ENCODE measurements around the gene SHISAL2A. TPM values are rescaled to one million over a fixed set of nuclear protein-coding genes. Genes with fewer than 3 reads are reported as not detected.

The SHISAL2A gene
- total RNA-seq, 8 experiments from 2014 or later: 0.38 to 2.6 (median 0.92) TPM; not detected in 1

GRCh38 chr1:52653207-52653849 is 20.4 kb downstream of the SHISAL2A start:
- Histone ChIP-seq H3K27ac (no peak overlapping the region), H3K4me3 (no peak overlapping the region), H3K4me1 (replicated peaks in 1 of 2) (no peaks in the 10 kb centered on the region)
- peak in 2 of 8 experiments; percentile 47 to 52 for ATAC-seq (replicated peaks in 6 of 8)
- whole genome bisulfite sequencing, 10 experiments: 0 to 100% (median 93%) methylated on average over 1 to 5 of the region's 5 CpGs
- in situ Hi-C loops (cut with MboI; ENCODE audit: low pct_unique_long_range_greater_than_20kb in 2 of 9, low sequenced_read_pairs in 9 of 9, unreplicated experiment in 9 of 9): loop anchor here in 4 of 9 experiments (25.0 kb wide), 3 partner anchors 91 to 216 kb away; partner anchors contain the start of gene TUT4 (in 3 of the 4)

DNA sequence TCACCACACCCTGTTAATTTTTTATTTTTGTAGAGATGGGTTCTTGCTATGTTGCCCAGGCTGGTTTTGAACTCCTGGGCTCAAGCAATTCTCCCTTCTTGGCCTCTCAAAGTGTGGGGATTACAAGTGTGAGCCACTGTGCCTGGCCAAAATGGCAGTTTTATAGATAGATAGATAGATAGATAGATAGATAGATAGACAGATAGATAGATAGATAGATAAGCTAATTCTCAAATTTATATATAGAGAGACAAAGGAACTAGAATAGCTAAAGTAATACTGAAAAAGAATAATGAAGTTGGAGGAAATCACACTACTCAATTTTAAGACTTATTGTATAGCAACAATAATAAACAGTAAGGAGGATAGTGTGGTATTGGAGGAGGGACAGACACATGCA is 21.1 kb downstream of the SHISAL2A start:
- ATAC-seq (replicated peaks in 6 of 8): no peak
- no peak overlapping the region for H3K27ac ChIP-seq
- H3K4me1 ChIP-seq (replicated peaks in 1 of 2): peaks cover under 1 to 4% of the 10 kb centered on the region in 2 donors
- no peak overlapping the region for H3K4me3 ChIP-seq
- in situ Hi-C loops (cut with MboI; ENCODE audit: low pct_unique_long_range_greater_than_20kb in 2 of 9, low sequenced_read_pairs in 9 of 9, unreplicated experiment in 9 of 9): loop anchor here in 4 of 9 experiments (25.0 kb wide), 3 partner anchors 92 to 217 kb away; partner anchors contain the start of gene TUT4 (in 3 of the 4)

DNA sequence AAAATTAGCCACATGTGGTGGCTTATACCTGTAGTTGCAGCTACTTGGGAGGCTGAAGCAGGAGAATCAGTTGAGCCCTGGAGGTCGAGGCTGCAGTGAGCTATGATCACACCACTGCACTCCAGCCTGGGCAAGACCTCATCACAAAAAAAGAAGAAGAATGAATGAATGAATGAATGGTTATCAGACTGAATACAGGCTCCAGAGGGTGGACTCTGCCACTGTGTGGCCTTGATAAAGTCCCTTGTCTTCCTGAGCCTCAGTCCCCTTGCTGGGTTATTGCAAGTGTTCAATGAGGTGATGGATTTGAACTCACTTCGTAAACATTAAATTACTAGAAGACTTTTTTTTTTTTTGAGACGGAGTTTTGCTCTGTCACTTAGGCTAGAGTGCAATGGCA is 24.7 kb downstream of the SHISAL2A start:
- in situ Hi-C loops (cut with MboI; ENCODE audit: low pct_unique_long_range_greater_than_20kb in 2 of 9, low sequenced_read_pairs in 9 of 9, unreplicated experiment in 9 of 9): loop anchor here in 4 of 9 experiments (25.0 kb wide), 3 partner anchors 95 to 220 kb away; partner anchors contain the start of gene TUT4 (in 3 of the 4)
- no peak overlapping the region for H3K27ac ChIP-seq
- no peak overlapping the region for H3K4me3 ChIP-seq
- ATAC-seq (replicated peaks in 6 of 8): no peak
- H3K4me1 ChIP-seq (replicated peaks in 1 of 2): peaks cover 35 to 40% of the 10 kb centered on the region in 2 donors
- WGBS, 10 experiments: 35 to 100% (median 92%) methylated on average over 1 to 3 of the region's 3 CpGs; no CpG with 5 or more reads in 1 of the 10 experiments

GRCh38 chr1:52658795-52659194 is 25.8 kb downstream of the SHISAL2A start:
- H3K4me3 ChIP-seq: no peak overlapping the region
- in situ Hi-C loops (cut with MboI; ENCODE audit: low pct_unique_long_range_greater_than_20kb in 2 of 9, low sequenced_read_pairs in 9 of 9, unreplicated experiment in 9 of 9): loop anchor here in 4 of 9 experiments (25.0 kb wide), 3 partner anchors 96 to 221 kb away; partner anchors contain the start of gene TUT4 (in 3 of the 4)
- 100% methylated on average over 1 of the region's 1 CpG; no CpG with 5 or more reads in 7 of the 10 experiments for WGBS, 10 experiments
- H3K4me1 ChIP-seq (replicated peaks in 1 of 2): peaks cover 45 to 51% of the 10 kb centered on the region in 2 donors
- ATAC-seq (replicated peaks in 6 of 8): no peak
- peak overlapping the region; percentile 82 to 97 for H3K27ac ChIP-seq

GRCh38 chr1:52659356-52659755 is 26.4 kb downstream of the SHISAL2A start:
- Histone ChIP-seq H3K4me1 (replicated peaks in 1 of 2) (peaks cover 47 to 52% of the 10 kb centered on the region in 2 donors), H3K27ac (peak overlapping the region; percentile 82 to 97), H3K4me3 (no peak overlapping the region)
- in situ Hi-C loops (cut with MboI; ENCODE audit: low pct_unique_long_range_greater_than_20kb in 2 of 9, low sequenced_read_pairs in 9 of 9, unreplicated experiment in 9 of 9): loop anchor here in 4 of 9 experiments (25.0 kb wide), 3 partner anchors 97 to 222 kb away; partner anchors contain the start of gene TUT4 (in 3 of the 4)
- no peak for ATAC-seq (replicated peaks in 6 of 8)
- WGBS, 10 experiments: 88 to 100% (median 100%) methylated on average over 1 to 3 of the region's 3 CpGs; no CpG with 5 or more reads in 5 of the 10 experiments

GRCh38 chr1:52659851-52660596 is 27.1 kb downstream of the SHISAL2A start:
- peaks cover 51 to 57% of the 10 kb centered on the region in 2 donors for H3K4me1 ChIP-seq (replicated peaks in 1 of 2)
- 9 to 64% (median 23%) methylated on average over 1 to 11 of the region's 13 CpGs; no CpG with 5 or more reads in 2 of the 10 experiments for WGBS, 10 experiments
- H3K27ac ChIP-seq: peak overlapping the region; percentile 82 to 97
- no peak overlapping the region for H3K4me3 ChIP-seq
- peak in 5 of 8 experiments; percentile 88 to 94 (median 93) for ATAC-seq (replicated peaks in 6 of 8)
- in situ Hi-C loops (cut with MboI; ENCODE audit: low pct_unique_long_range_greater_than_20kb in 2 of 9, low sequenced_read_pairs in 9 of 9, unreplicated experiment in 9 of 9): loop anchor here in 4 of 9 experiments (25.0 kb wide), 3 partner anchors 98 to 223 kb away; partner anchors contain the start of gene TUT4 (in 3 of the 4)

- no peak overlapping the region for H3K4me3 ChIP-seq
- H3K27ac ChIP-seq: peak overlapping the region; percentile 82 to 97
- in situ Hi-C loops (cut with MboI; ENCODE audit: low pct_unique_long_range_greater_than_20kb in 2 of 9, low sequenced_read_pairs in 9 of 9, unreplicated experiment in 9 of 9): loop anchor here in 4 of 9 experiments (25.0 kb wide), 3 partner anchors 99 to 224 kb away; partner anchors contain the start of gene TUT4 (in 3 of the 4)
These were observed 27.8 kb downstream of the SHISAL2A start for GRCh38 chr1:52660807-52661206.

DNA sequence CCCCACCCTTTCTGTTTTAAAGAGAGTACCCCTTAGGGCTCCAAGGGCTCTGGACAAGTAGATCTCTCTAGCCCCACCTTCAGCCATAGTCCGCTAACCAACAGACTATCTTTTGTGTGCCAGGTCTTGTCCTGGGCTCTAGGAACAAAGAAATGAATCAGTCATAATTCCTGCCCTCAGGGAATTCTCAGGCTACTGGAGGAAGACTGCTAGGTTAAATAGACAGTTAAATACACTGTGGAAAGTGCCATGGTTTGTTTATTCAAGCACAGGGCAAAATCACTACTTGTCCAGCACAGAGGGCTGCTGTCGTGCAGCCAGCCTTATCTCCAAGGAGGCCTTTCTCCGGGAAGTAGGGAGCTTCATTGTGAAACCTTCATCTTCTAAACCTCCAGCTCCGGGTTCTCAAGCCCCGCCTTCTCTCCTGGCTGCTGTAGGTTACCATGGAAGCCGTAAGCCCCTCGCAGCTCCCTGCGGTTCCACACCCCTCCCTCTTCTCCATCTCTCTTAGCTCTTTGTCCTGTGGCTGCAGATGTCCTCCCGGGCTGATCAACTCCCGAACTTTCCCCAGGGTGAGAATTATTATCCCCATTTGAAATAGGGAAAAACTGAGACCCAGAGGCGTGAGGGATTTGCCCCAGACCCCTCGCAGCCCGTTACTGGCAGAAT is 29.8 kb downstream of the SHISAL2A start:
- H3K4me3 ChIP-seq: peak overlapping the region in 2 of 5 donors; percentile 5 to 11
- in situ Hi-C loops (cut with MboI; ENCODE audit: low pct_unique_long_range_greater_than_20kb in 2 of 9, low sequenced_read_pairs in 9 of 9, unreplicated experiment in 9 of 9): loop anchor here in 4 of 9 experiments (25.0 kb wide), 3 partner anchors 100 to 225 kb away; partner anchors contain the start of gene TUT4 (in 3 of the 4)

More at GRCh38 chr1:52660807-52661206, 27.8 kb downstream of the SHISAL2A start:
- WGBS, 10 experiments: 17 to 100% (median 76%) methylated on average over 1 to 3 of the region's 3 CpGs; no CpG with 5 or more reads in 1 of the 10 experiments
- peaks cover 59 to 65% of the 10 kb centered on the region in 2 donors for H3K4me1 ChIP-seq (replicated peaks in 1 of 2)
- ATAC-seq (replicated peaks in 6 of 8): no peak

GRCh38 chr1:52663716-52664115 is 30.7 kb downstream of the SHISAL2A start:
- WGBS, 10 experiments: 63 to 100% (median 88%) methylated on average over 2 to 5 of the region's 5 CpGs
- Histone ChIP-seq H3K4me3 (no peak overlapping the region), H3K27ac (peak overlapping the region; percentile 70 to 97), H3K4me1 (replicated peaks in 1 of 2) (peaks cover 62 to 67% of the 10 kb centered on the region in 2 donors)
- in situ Hi-C loops (cut with MboI; ENCODE audit: low pct_unique_long_range_greater_than_20kb in 2 of 9, low sequenced_read_pairs in 9 of 9, unreplicated experiment in 9 of 9): loop anchor here in 4 of 9 experiments (25.0 kb wide), 3 partner anchors 101 to 226 kb away; partner anchors contain the start of gene TUT4 (in 3 of the 4)
- ATAC-seq (replicated peaks in 6 of 8): no peak

More for the DNA sequence above, 29.8 kb downstream of the SHISAL2A start:
- ATAC-seq (replicated peaks in 6 of 8): peak in 7 of 8 experiments; percentile 39 to 90 (median 57)
- 0 to 100% (median 9%) methylated on average over 1 to 9 of the region's 13 CpGs; no CpG with 5 or more reads in 3 of the 10 experiments for WGBS, 10 experiments
- peaks cover 62 to 68% of the 10 kb centered on the region in 2 donors for H3K4me1 ChIP-seq (replicated peaks in 1 of 2)
- peak overlapping the region; percentile 70 to 97 for H3K27ac ChIP-seq

DNA sequence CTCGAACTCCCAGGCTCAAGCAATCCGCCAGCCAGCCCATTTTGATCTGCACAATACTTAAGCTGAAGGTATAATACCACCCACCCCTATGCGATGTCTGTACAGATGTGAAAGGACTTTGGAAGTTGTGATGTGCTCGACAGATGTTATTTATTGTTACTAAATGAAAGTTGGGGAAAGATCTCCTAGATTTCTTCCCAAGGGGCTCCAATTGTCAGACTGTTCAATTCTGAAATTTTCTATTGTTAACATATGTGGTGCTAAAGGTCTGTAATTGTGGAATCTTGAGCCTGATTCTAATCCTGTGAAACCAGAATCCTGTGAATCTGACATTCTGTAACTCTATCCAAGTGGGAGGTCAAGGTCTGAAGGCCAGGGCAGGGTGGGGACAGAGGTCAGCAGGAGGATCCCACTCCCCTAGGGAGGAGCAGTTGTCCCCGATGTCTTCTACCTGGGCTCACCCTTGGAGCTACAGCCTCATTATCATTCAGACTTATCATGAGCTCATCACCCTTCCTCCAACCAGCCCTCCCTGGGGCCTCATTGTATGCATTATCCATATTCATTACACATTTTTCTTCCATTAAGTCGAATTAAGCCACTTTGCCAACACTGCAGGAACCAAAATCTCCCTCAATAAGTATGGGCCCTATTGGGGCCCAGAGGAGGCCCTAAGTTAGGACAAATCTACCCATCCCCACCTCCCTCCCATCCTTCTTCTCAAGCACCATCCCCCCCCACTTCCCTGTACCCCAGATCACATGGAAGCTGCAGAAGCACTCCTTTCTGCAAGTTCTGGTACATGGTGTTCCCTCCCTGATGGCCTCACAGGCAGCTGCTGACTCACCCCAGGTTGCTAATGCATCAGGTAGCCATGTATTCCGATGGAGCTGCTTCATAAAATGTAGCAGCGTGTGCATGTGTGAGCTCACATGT is 32.3 kb downstream of the SHISAL2A start:
- in situ Hi-C loops (cut with MboI; ENCODE audit: low pct_unique_long_range_greater_than_20kb in 2 of 9, low sequenced_read_pairs in 9 of 9, unreplicated experiment in 9 of 9): loop anchor here in 4 of 9 experiments (25.0 kb wide), 3 partner anchors 103 to 228 kb away; partner anchors contain the start of gene TUT4 (in 3 of the 4)
- no peak overlapping the region for H3K4me3 ChIP-seq
- H3K4me1 ChIP-seq (replicated peaks in 1 of 2): peaks cover 50 to 52% of the 10 kb centered on the region in 2 donors
- peak overlapping the region; percentile 60 to 61 for H3K27ac ChIP-seq
- ATAC-seq (replicated peaks in 6 of 8): peak; percentile 6 to 78 (median 64)
- WGBS, 10 experiments: 0 to 100% (median 77%) methylated on average over 1 to 7 of the region's 8 CpGs

- no peak for ATAC-seq (replicated peaks in 6 of 8)
- in situ Hi-C loops (cut with MboI; ENCODE audit: low pct_unique_long_range_greater_than_20kb in 2 of 9, low sequenced_read_pairs in 9 of 9, unreplicated experiment in 9 of 9): loop anchor here in 4 of 9 experiments (25.0 kb wide), 3 partner anchors 105 to 230 kb away; partner anchors contain the start of gene TUT4 (in 3 of the 4)
- H3K4me1 ChIP-seq (replicated peaks in 1 of 2): peaks cover 31 to 32% of the 10 kb centered on the region in 2 donors
- WGBS, 10 experiments: 74 to 100% (median 88%) methylated on average over 2 to 5 of the region's 5 CpGs; no CpG with 5 or more reads in 3 of the 10 experiments
- H3K4me3 ChIP-seq: no peak overlapping the region
- H3K27ac ChIP-seq: no peak overlapping the region
These were observed 34.3 kb downstream of the SHISAL2A start for GRCh38 chr1:52667290-52667689.

All from motor neuron (in vitro differentiated cells).